H9 (cell line): ENCODE data around the gene TUBB4B. TPM values are rescaled to one million over a fixed set of nuclear protein-coding genes. Genes with fewer than 3 reads are reported as not detected.

ENCODE experiments used
- DNase-seq: peaks from one replicate; pipeline ENCODE4 v3.0.0-alpha.2; 2017
- H2AFZ ChIP-seq: one replicate; pipeline ENCODE4 v1.6.1; 2013; ENCODE audit warnings: mild to moderate bottlenecking, low read length, control low read depth, moderate library complexity
- H2AK5ac ChIP-seq: 2 replicates; pipeline ENCODE4 v1.6.1; 2013; ENCODE audit warnings: low read length, control low read depth, mixed read lengths; ENCODE audit not compliant: insufficient read length
- H2BK120ac ChIP-seq: one replicate; pipeline ENCODE4 v1.6.1; 2013; ENCODE audit warnings: low read depth, mild to moderate bottlenecking, low read length, control low read depth, inconsistent platforms; ENCODE audit not compliant: poor library complexity, severe bottlenecking
- H2BK12ac ChIP-seq: 2 replicates; pipeline ENCODE4 v1.6.1; 2013; ENCODE audit warnings: low read length, control low read depth, mixed read lengths, low read depth; ENCODE audit not compliant: insufficient read length
- H2BK15ac ChIP-seq: 2 replicates; pipeline ENCODE4 v1.6.1; 2013; ENCODE audit warnings: low read depth, low read length, control low read depth
- H2BK20ac ChIP-seq: one replicate; pipeline ENCODE4 v1.6.1; 2013; ENCODE audit warnings: low read depth, mild to moderate bottlenecking, low read length, control low read depth, inconsistent platforms; ENCODE audit not compliant: poor library complexity, severe bottlenecking
- H2BK5ac ChIP-seq: 2 replicates; pipeline ENCODE4 v1.6.1; 2013; ENCODE audit warnings: low read length, control low read depth, mixed read lengths; ENCODE audit not compliant: insufficient read length
- H3K14ac ChIP-seq: 2 replicates; pipeline ENCODE4 v1.6.1; 2013; ENCODE audit warnings: low read length, control low read depth; ENCODE audit not compliant: insufficient read depth
- H3K18ac ChIP-seq: 2 replicates; pipeline ENCODE4 v1.6.1; 2013; ENCODE audit warnings: low read depth, mild to moderate bottlenecking, mixed read lengths, low read length, control low read depth; ENCODE audit not compliant: insufficient read length
- H3K23ac ChIP-seq: 2 replicates; pipeline ENCODE4 v1.6.1; 2013; ENCODE audit warnings: low read length, control low read depth, mixed read lengths, low read depth; ENCODE audit not compliant: insufficient read length
- H3K23me2 ChIP-seq: 2 replicates; pipeline ENCODE4 v1.6.1; 2013; ENCODE audit warnings: low read depth, mild to moderate bottlenecking, mixed read lengths, low read length, control low read depth; ENCODE audit not compliant: insufficient read length, poor library complexity, severe bottlenecking
- H3K27ac ChIP-seq: 2 replicates; pipeline ENCODE4 v1.5.1; 2013; ENCODE audit warnings: low read length, control low read depth, mixed read lengths, low read depth; ENCODE audit not compliant: insufficient read length
- H3K27me3 ChIP-seq: 2 replicates; pipeline ENCODE4 v1.6.1; 2013; ENCODE audit warnings: low read length, control low read depth, inconsistent platforms; ENCODE audit not compliant: insufficient read depth
- H3K4ac ChIP-seq: 2 replicates; pipeline ENCODE4 v1.6.1; 2013; ENCODE audit warnings: low read depth, mild to moderate bottlenecking, control low read depth, inconsistent platforms, low read length, moderate library complexity
- H3K4me1 ChIP-seq: 2 replicates; pipeline ENCODE4 v1.6.1; 2013; ENCODE audit warnings: low read length, control low read depth, inconsistent platforms; ENCODE audit not compliant: insufficient read depth
- H3K4me2 ChIP-seq: 2 replicates; pipeline ENCODE4 v1.6.1; 2013; ENCODE audit warnings: low read length, control low read depth, mixed read lengths; ENCODE audit not compliant: insufficient read length, insufficient read depth
- H3K56ac ChIP-seq: 2 replicates; pipeline ENCODE4 v1.6.1; 2013; ENCODE audit warnings: low read depth, mild to moderate bottlenecking, mixed read lengths, low read length, control low read depth; ENCODE audit not compliant: insufficient read length
- H3K79me1 ChIP-seq: 2 replicates; pipeline ENCODE4 v1.6.1; 2013; ENCODE audit warnings: low read depth, mild to moderate bottlenecking, moderate library complexity, low read length, control low read depth, inconsistent platforms; ENCODE audit not compliant: insufficient read depth, poor library complexity, severe bottlenecking
- H3K79me2 ChIP-seq: 2 replicates; pipeline ENCODE4 v1.6.1; 2013; ENCODE audit warnings: low read length, control low read depth, inconsistent platforms; ENCODE audit not compliant: insufficient read depth
- H3K9ac ChIP-seq: 2 replicates; pipeline ENCODE4 v1.6.1; 2013; ENCODE audit warnings: low read length, control low read depth, mixed read lengths; ENCODE audit not compliant: insufficient read length; ENCODE audit errors: extremely low read depth
- H3K9me3 ChIP-seq: one replicate; pipeline ENCODE4 v1.6.1; 2013; ENCODE audit warnings: low read depth, low read length, inconsistent platforms; ENCODE audit not compliant: control insufficient read depth
- H3T11ph ChIP-seq: one replicate; pipeline ENCODE4 v1.6.1; 2013; ENCODE audit warnings: mild to moderate bottlenecking, low read length, control low read depth, inconsistent platforms
- H4K20me1 ChIP-seq: one replicate; pipeline ENCODE4 v1.6.1; 2013; ENCODE audit not compliant: control insufficient read depth, insufficient read length, insufficient read depth
- H4K5ac ChIP-seq: 2 replicates; pipeline ENCODE4 v1.6.1; 2013; ENCODE audit warnings: low read depth, mild to moderate bottlenecking, mixed read lengths, low read length, control low read depth; ENCODE audit not compliant: insufficient read length
- H4K8ac ChIP-seq: replicated peaks from 2 replicates; pipeline ENCODE4 v1.6.1; 2013; ENCODE audit warnings: low read length, control low read depth, mixed read lengths, low read depth; ENCODE audit not compliant: insufficient read length
- H4K91ac ChIP-seq: 2 replicates; pipeline ENCODE4 v1.6.1; 2013; ENCODE audit warnings: low read depth, mild to moderate bottlenecking, moderate library complexity, mixed read lengths, low read length, control low read depth; ENCODE audit not compliant: insufficient read length
- H3K27ac Mint-ChIP-seq, 3 experiments: 2 replicates in 2 of 3; 3 replicates in 1 of 3; pipeline ENCODE4 v1.8.0; 2020 to 2021; ENCODE audit warnings: mixed read lengths in 3 of 3, mild to moderate bottlenecking in 1 of 3, moderate library complexity in 1 of 3
- H3K27me3 Mint-ChIP-seq: 2 replicates; pipeline ENCODE4 v1.8.0; 2021; ENCODE audit warnings: low read depth, mild to moderate bottlenecking, moderate library complexity, mixed read lengths
- H3K36me3 Mint-ChIP-seq, 3 experiments: 2 replicates in 2 of 3; 3 replicates in 1 of 3; pipeline ENCODE4 v1.8.0; 2020 to 2021; ENCODE audit warnings: low read depth in 3 of 3, mixed read lengths in 3 of 3; ENCODE audit not compliant: insufficient read depth in 1 of 3
- H3K4me1 Mint-ChIP-seq, 2 experiments: 2 replicates each; pipeline ENCODE4 v1.8.0; 2020; ENCODE audit warnings: mixed read lengths in 2 of 2
- H3K4me3 Mint-ChIP-seq, 2 experiments: 2 replicates in 1 of 2; 3 replicates in 1 of 2; pipeline ENCODE4 v1.8.0; 2020 to 2021; ENCODE audit warnings: mild to moderate bottlenecking in 2 of 2, mixed read lengths in 2 of 2, moderate library complexity in 1 of 2
- H3K9me3 Mint-ChIP-seq, 2 experiments: 2 replicates in 1 of 2; 3 replicates in 1 of 2; pipeline ENCODE4 v1.8.0; 2020; ENCODE audit warnings: mild to moderate bottlenecking in 2 of 2, mixed read lengths in 2 of 2, moderate library complexity in 1 of 2
- CTCF ChIP-seq: fragments of 200-600 bp; sonication (generic); conservative IDR thresholded peaks from 3 replicates; pipeline ENCODE4 v1.8.0; 2021; ENCODE audit warnings: antibody characterized with exemption, mild to moderate bottlenecking
- WGBS: extraction: QIAGEN DNeasy Blood & Tissue Kit; methylation state at CpG from one replicate; pipeline ENCODE4 v1.1.7; 2013; ENCODE audit warnings: missing lambda C conversion rate, low lambda C conversion rate, mixed read lengths; ENCODE audit not compliant: insufficient read length; ENCODE audit errors: extremely low coverage; 5-methylcytosine and 5-hydroxymethylcytosine counted together
- total RNA-seq: library from RNA; stranded (reverse); gene quantifications from 2 replicates; pipeline ENCODE4 v1.2.1, GENCODE V29; 2021

The TUBB4B gene
- total RNA-seq, 1 experiment from 2014 or later = 378 TPM

DNA sequence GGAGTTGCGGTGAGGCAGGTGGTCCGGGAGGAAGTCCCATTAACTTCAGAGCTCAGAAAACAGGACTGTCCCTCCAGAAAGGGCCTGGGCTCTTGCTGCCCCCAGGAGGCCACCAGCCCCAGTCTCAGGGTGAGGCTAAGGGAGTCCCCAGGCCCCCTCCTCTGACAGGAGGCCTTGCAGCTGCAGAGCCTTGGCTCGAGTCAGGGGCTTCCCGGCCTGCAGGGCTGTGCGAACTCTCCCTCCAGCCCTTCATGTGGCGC lies 6.8 kb downstream of the TUBB4B start:
- no peak overlapping the region for H3K56ac ChIP-seq
- H2BK20ac ChIP-seq = no peak overlapping the region
- no peak overlapping the region for H2BK15ac ChIP-seq
- H3K9me3 ChIP-seq = no peaks in the 10 kb centered on the region
- no peak overlapping the region for H3T11ph ChIP-seq
- no peak overlapping the region for H2AFZ ChIP-seq
- H3K14ac ChIP-seq = no peak overlapping the region; the same call in 1 of the 2 replicates
- no peak overlapping the region for H2AK5ac ChIP-seq
- H3K36me3 Mint-ChIP-seq = peaks cover 5 to 12% (median 9%) of the 10 kb centered on the region in 3 experiments; a peak in 6 of 7 replicates
- H3K27ac ChIP-seq = no peak overlapping the region
- WGBS = no CpG with 5 or more reads among the region's 6 CpGs
- peaks cover 3% of the 10 kb centered on the region for H4K20me1 ChIP-seq
- no peak for DNase-seq
- H3K9ac ChIP-seq = no peak overlapping the region
- H4K91ac ChIP-seq = no peak overlapping the region
- H3K23me2 ChIP-seq = no peaks in the 10 kb centered on the region
- no peak for TF ChIP-seq CTCF
- no peaks in the 10 kb centered on the region for H3K79me1 ChIP-seq
- H3K27ac Mint-ChIP-seq = no peak overlapping the region
- no peak overlapping the region for H2BK12ac ChIP-seq
- H3K23ac ChIP-seq = no peak overlapping the region
- H2BK120ac ChIP-seq = no peak overlapping the region
- no peak overlapping the region for H3K4me2 ChIP-seq
- H3K4me1 Mint-ChIP-seq = peaks cover 12 to 20% of the 10 kb centered on the region in 2 experiments
- H3K4me1 ChIP-seq = no peaks in the 10 kb centered on the region; the same call in 1 of the 2 replicates
- no peaks in the 10 kb centered on the region for H3K27me3 ChIP-seq
- H2BK5ac ChIP-seq = no peak overlapping the region
- H3K18ac ChIP-seq = no peak overlapping the region
- H3K9me3 Mint-ChIP-seq = no peaks in the 10 kb centered on the region; a peak in 1 of 5 replicates
- no peak overlapping the region for H4K5ac ChIP-seq
- no peak overlapping the region for H3K4me3 Mint-ChIP-seq
- no peak overlapping the region for H3K4ac ChIP-seq
- H4K8ac ChIP-seq = no peak overlapping the region
- H3K79me2 ChIP-seq = no peaks in the 10 kb centered on the region
- peaks cover 40% of the 10 kb centered on the region for H3K27me3 Mint-ChIP-seq
